NCI-H82 treated with DMSO at 0.1 percent for 48 hours (cell line): ENCODE results near the gene FAM193B.
A peak's percentile ranks its signal among the peaks of the same experiment; 100 is the strongest.

Experiments used
- DNase-seq: peaks from one replicate; lab custom pipeline; 2025; ENCODE audit not compliant: unreplicated experiment; lab: John Stamatoyannopoulos, UW

Gene FAM193B

GRCh38 chr5:177501874-177502678, 52.3 kb downstream of the FAM193B start:
- DNase-seq, result no peak

GRCh38 chr5:177500685-177501522, 53.5 kb downstream of the FAM193B start:
- DNase-seq, result peak; percentile 43

- no peak for DNase-seq
These were observed 54.5 kb downstream of the FAM193B start for GRCh38 chr5:177499842-177500241.

GRCh38 chr5:177498013-177498787, 56.2 kb downstream of the FAM193B start:
- no peak for DNase-seq

GRCh38 chr5:177497292-177498012, 56.9 kb downstream of the FAM193B start, which contains the start of gene PDLIM7:
Gene PDLIM7, minus strand, starts transcription at chr5:177497604. Its CDS starts 1,092 bp downstream, at chr5:177496512.
- DNase-seq, result peak; percentile 95

- DNase-seq, result peak; percentile 46
These were observed 57.6 kb downstream of the FAM193B start for GRCh38 chr5:177496727-177497291.

GRCh38 chr5:177496070-177496726, 58.2 kb downstream of the FAM193B start:
- DNase-seq, result no peak

- DNase-seq, result no peak
These were observed 58.9 kb downstream of the FAM193B start for GRCh38 chr5:177495243-177496060.

GRCh38 chr5:177494346-177495195, 59.8 kb downstream of the FAM193B start:
- DNase-seq, result no peak

- DNase-seq, result no peak
These were observed 60.5 kb downstream of the FAM193B start for GRCh38 chr5:177493795-177494345.

GRCh38 chr5:177492841-177493240, 61.5 kb downstream of the FAM193B start:
- no peak for DNase-seq

GRCh38 chr5:177491983-177492746, 62.2 kb downstream of the FAM193B start:
- no peak for DNase-seq

GRCh38 chr5:177491429-177491945, 62.9 kb downstream of the FAM193B start:
- DNase-seq, result peak; percentile 46

GRCh38 chr5:177490992-177491391, 63.4 kb downstream of the FAM193B start:
- no peak for DNase-seq

- no peak for DNase-seq
These were observed 63.9 kb downstream of the FAM193B start for GRCh38 chr5:177490311-177490991.

GRCh38 chr5:177489119-177489716, 65.1 kb downstream of the FAM193B start:
- no peak for DNase-seq
